ENCODE data around the gene OR5AS1.
"Not testable (repeated sequence)": the region's sequence is repeated elsewhere in the genome, so short reads cannot be mapped to it uniquely, and the experiment has no call there.

The OR5AS1 gene

DNA sequence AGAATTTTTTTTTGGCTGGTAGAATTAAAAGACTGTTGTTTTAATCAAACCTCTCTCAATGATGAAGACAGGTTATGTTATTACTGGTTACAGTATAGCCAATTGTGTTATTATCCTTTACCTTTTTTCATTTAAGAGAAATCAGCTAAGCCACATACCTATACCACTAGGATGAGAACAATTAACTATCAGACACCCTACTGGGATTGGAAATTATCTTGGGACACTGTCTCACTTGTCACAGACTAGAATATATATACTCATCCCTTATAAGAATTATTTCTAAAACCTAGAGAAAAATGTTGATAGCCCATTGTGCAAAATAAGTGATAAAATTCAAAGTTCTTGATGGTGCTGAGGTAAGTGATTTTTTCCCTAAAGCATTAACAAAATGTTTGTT lies at the start of gene OR5AS1:
Gene OR5AS1 (plus strand): TSS at position 301 of the 400 bp plus-strand sequence. CDS start 2,765 bp downstream, outside the sequence.
- H3K9ac ChIP-seq (ENCODE audit: low read depth in 1 of 2, low read length in 2 of 2) = no peak within 1 kb of the TSS
- H3K27me3 ChIP-seq (ENCODE audit: control insufficient read depth in 2 of 2, insufficient read depth in 2 of 2, low read length in 2 of 2) = no peaks in the 10 kb centered on the region
- no peak within 1 kb of the TSS for H3K4me3 ChIP-seq (ENCODE audit: low read length in 2 of 2)
- H3K4me1 ChIP-seq (ENCODE audit: control insufficient read depth in 2 of 2, insufficient read depth in 2 of 2, low read length in 2 of 2) = no peaks in the 10 kb centered on the region
- H3K36me3 ChIP-seq (ENCODE audit: control insufficient read depth in 2 of 2, insufficient read depth in 2 of 2, low read length in 2 of 2) = no peaks in the 10 kb centered on the region
- peaks cover 0 to 2% of the 10 kb centered on the region in 2 donors for H3K9me3 ChIP-seq (ENCODE audit: control insufficient read depth in 2 of 2, low read length in 2 of 2)
- no peak within 1 kb of the TSS for H3K27ac ChIP-seq (ENCODE audit: low read depth in 2 of 2, low read length in 2 of 2)

DNA sequence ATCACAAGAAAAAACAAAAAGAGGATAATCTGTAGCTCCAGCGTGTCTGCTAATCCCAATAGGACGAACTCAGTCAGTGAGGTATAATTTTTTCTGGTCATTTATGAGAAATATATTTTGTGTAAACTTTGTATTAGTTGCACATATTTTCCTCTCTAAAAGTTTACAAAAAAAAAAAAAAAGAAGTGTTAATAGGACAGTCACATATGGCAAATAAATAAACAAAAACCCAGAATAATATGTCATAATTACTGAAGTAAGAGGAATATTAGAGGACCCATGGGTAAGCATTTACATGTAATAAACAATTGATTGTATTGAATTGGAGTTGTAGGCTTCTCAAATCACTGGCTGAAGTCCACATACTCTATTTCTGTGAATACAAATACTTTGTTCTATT lies 32.9 kb upstream of the OR5AS1 start, which contains the start of gene OR5F1:
Gene OR5F1 (minus strand): TSS at position 101 of the 400 bp plus-strand sequence. CDS start 0 bp downstream, at position 101.
- Histone ChIP-seq H3K4me3 (ENCODE audit: low read length in 2 of 2) (no peak within 1 kb of the TSS), H3K4me1 (ENCODE audit: control insufficient read depth in 2 of 2, insufficient read depth in 2 of 2, low read length in 2 of 2) (no peaks in the 10 kb centered on the region), H3K27ac (ENCODE audit: low read depth in 2 of 2, low read length in 2 of 2) (no peak within 1 kb of the TSS), H3K9ac (ENCODE audit: low read depth in 1 of 2, low read length in 2 of 2) (no peak within 1 kb of the TSS), H3K9me3 (ENCODE audit: control insufficient read depth in 2 of 2, low read length in 2 of 2) (no peaks in the 10 kb centered on the region), H3K36me3 (ENCODE audit: control insufficient read depth in 2 of 2, insufficient read depth in 2 of 2, low read length in 2 of 2) (no peaks in the 10 kb centered on the region), H3K27me3 (ENCODE audit: control insufficient read depth in 2 of 2, insufficient read depth in 2 of 2, low read length in 2 of 2) (no peaks in the 10 kb centered on the region)

DNA sequence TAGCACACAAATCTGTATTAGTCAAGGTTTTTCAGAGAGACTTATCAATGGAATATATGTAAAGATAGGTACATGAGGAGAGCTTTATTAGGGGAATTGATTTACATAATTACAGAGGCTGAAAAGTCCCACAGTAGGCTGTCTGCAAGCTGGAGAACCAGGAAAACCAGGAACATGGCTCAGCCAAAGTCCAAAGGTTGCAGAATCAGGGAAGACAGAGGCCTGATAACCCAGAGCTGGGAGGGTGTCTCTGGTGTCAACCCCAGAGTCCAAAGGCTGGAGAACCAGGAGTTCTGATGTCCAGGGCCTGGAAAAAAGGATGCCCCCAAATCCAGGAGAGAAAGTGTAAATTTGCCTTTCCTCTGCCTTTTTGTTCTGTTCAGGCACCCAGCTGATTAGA lies 16.7 kb upstream of the OR5AS1 start:
- Histone ChIP-seq H3K27ac (ENCODE audit: low read depth in 2 of 2, low read length in 2 of 2) (no peak overlapping the region), H3K4me1 (ENCODE audit: control insufficient read depth in 2 of 2, insufficient read depth in 2 of 2, low read length in 2 of 2) (no peaks in the 10 kb centered on the region), H3K27me3 (ENCODE audit: control insufficient read depth in 2 of 2, insufficient read depth in 2 of 2, low read length in 2 of 2) (no peaks in the 10 kb centered on the region), H3K4me3 (ENCODE audit: low read length in 2 of 2) (no peak overlapping the region), H3K9ac (ENCODE audit: low read depth in 1 of 2, low read length in 2 of 2) (no peak overlapping the region), H3K36me3 (ENCODE audit: control insufficient read depth in 2 of 2, insufficient read depth in 2 of 2, low read length in 2 of 2) (no peaks in the 10 kb centered on the region), H3K9me3 (ENCODE audit: control insufficient read depth in 2 of 2, low read length in 2 of 2) (peaks cover 0 to 5% of the 10 kb centered on the region in 2 donors)

DNA sequence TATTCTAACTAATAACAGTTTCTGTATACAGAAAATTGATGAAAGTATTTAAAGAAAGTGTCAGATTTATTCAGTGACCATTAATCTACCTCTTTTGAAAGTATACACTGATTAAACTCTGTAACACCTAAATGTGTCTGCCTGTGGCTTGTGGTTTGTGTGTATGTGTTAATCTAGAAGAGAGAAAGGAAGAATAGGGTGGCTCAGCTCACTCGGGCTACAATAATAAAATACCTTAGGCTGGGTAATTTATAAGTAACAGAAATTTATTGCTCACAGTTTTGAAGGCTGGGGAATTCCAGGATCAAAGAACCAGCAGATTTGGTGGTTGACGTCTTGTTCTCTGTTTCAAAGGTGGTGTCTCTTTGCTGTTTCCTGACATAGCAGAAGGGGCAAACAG lies 13.6 kb upstream of the OR5AS1 start:
- Histone ChIP-seq H3K9me3 (ENCODE audit: control insufficient read depth in 2 of 2, low read length in 2 of 2) (peaks cover 0 to under 1% of the 10 kb centered on the region in 2 donors), H3K27me3 (ENCODE audit: control insufficient read depth in 2 of 2, insufficient read depth in 2 of 2, low read length in 2 of 2) (no peaks in the 10 kb centered on the region), H3K27ac (ENCODE audit: low read depth in 2 of 2, low read length in 2 of 2) (no peak overlapping the region), H3K4me1 (ENCODE audit: control insufficient read depth in 2 of 2, insufficient read depth in 2 of 2, low read length in 2 of 2) (no peaks in the 10 kb centered on the region), H3K9ac (ENCODE audit: low read depth in 1 of 2, low read length in 2 of 2) (no peak overlapping the region), H3K4me3 (ENCODE audit: low read length in 2 of 2) (no peak overlapping the region), H3K36me3 (ENCODE audit: control insufficient read depth in 2 of 2, insufficient read depth in 2 of 2, low read length in 2 of 2) (no peaks in the 10 kb centered on the region)

DNA sequence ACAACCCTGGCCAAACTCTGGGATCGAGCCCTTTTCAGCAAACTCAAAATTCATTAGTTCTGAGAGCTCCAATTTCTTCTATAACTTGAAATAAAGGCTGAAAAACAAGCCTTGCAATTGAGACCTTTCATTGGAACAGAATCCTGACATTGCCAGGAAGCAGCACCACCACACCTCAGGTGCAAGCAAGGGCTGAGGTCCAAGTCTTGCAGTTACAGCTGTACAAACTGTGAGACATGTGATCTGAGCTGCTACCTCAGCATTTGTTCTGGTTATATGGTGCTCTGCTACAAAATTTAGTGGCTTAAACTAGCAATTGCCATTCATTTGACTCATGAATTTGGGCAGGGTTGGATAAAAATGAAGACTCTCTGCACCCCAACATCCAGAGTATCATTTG lies 18.1 kb downstream of the OR5AS1 start:
- no peaks in the 10 kb centered on the region for H3K36me3 ChIP-seq (ENCODE audit: control insufficient read depth in 2 of 2, insufficient read depth in 2 of 2, low read length in 2 of 2)
- H3K9ac ChIP-seq (ENCODE audit: low read depth in 1 of 2, low read length in 2 of 2) = no peak overlapping the region
- no peaks in the 10 kb centered on the region for H3K4me1 ChIP-seq (ENCODE audit: control insufficient read depth in 2 of 2, insufficient read depth in 2 of 2, low read length in 2 of 2)
- no peaks in the 10 kb centered on the region for H3K27me3 ChIP-seq (ENCODE audit: control insufficient read depth in 2 of 2, insufficient read depth in 2 of 2, low read length in 2 of 2)
- no peak overlapping the region for H3K27ac ChIP-seq (ENCODE audit: low read depth in 2 of 2, low read length in 2 of 2)
- H3K4me3 ChIP-seq (ENCODE audit: low read length in 2 of 2) = no peak overlapping the region
- no peaks in the 10 kb centered on the region for H3K9me3 ChIP-seq (ENCODE audit: control insufficient read depth in 2 of 2, low read length in 2 of 2)

DNA sequence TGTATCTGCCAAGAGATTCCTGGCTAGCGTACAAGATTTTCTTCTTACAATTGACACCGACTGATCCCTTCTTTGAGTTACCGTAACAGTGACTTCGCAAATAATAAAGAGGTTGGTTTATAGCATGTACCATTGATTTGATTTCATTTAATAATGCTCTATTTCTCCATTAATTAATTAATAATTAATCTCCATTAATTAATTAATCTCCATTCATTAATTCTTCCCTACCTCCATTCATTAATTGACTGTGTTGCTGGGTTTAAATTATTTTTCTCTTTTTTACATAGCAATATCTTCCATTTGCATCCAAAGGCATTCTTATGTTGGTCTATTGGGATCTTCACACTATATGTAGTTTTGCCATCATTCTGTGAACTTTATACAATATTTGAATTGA lies 21.0 kb downstream of the OR5AS1 start:
- H3K36me3 ChIP-seq (ENCODE audit: control insufficient read depth in 2 of 2, insufficient read depth in 2 of 2, low read length in 2 of 2) = no peaks in the 10 kb centered on the region
- H3K9ac ChIP-seq (ENCODE audit: low read depth in 1 of 2, low read length in 2 of 2) = no peak overlapping the region
- no peaks in the 10 kb centered on the region for H3K27me3 ChIP-seq (ENCODE audit: control insufficient read depth in 2 of 2, insufficient read depth in 2 of 2, low read length in 2 of 2)
- no peak overlapping the region for H3K4me3 ChIP-seq (ENCODE audit: low read length in 2 of 2)
- no peak overlapping the region for H3K27ac ChIP-seq (ENCODE audit: low read depth in 2 of 2, low read length in 2 of 2)
- no peaks in the 10 kb centered on the region for H3K9me3 ChIP-seq (ENCODE audit: control insufficient read depth in 2 of 2, low read length in 2 of 2)
- H3K4me1 ChIP-seq (ENCODE audit: control insufficient read depth in 2 of 2, insufficient read depth in 2 of 2, low read length in 2 of 2) = no peaks in the 10 kb centered on the region

DNA sequence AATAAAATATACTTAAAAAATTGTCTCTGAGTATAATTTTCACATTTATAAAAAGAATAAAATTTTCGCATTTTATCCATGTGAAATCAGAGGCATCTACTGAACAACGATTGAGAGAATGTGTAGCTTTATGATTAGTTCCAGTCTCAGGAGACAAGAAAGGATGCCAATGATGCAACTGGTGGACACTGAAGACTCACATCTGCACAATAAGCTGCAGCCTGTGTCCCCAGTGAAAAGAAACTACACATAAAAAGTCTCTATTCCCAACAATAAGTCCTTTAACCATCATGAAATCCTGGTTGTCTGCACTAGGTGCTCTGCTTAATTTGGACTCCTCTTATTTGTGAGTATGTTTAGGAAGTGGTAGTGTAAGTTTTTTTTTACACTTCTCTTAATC lies 22.0 kb downstream of the OR5AS1 start:
- Histone ChIP-seq H3K27ac (ENCODE audit: low read depth in 2 of 2, low read length in 2 of 2) (no peak overlapping the region), H3K36me3 (ENCODE audit: control insufficient read depth in 2 of 2, insufficient read depth in 2 of 2, low read length in 2 of 2) (no peaks in the 10 kb centered on the region), H3K27me3 (ENCODE audit: control insufficient read depth in 2 of 2, insufficient read depth in 2 of 2, low read length in 2 of 2) (no peaks in the 10 kb centered on the region), H3K4me3 (ENCODE audit: low read length in 2 of 2) (no peak overlapping the region), H3K4me1 (ENCODE audit: control insufficient read depth in 2 of 2, insufficient read depth in 2 of 2, low read length in 2 of 2) (no peaks in the 10 kb centered on the region), H3K9ac (ENCODE audit: low read depth in 1 of 2, low read length in 2 of 2) (no peak overlapping the region), H3K9me3 (ENCODE audit: control insufficient read depth in 2 of 2, low read length in 2 of 2) (no peaks in the 10 kb centered on the region)

DNA sequence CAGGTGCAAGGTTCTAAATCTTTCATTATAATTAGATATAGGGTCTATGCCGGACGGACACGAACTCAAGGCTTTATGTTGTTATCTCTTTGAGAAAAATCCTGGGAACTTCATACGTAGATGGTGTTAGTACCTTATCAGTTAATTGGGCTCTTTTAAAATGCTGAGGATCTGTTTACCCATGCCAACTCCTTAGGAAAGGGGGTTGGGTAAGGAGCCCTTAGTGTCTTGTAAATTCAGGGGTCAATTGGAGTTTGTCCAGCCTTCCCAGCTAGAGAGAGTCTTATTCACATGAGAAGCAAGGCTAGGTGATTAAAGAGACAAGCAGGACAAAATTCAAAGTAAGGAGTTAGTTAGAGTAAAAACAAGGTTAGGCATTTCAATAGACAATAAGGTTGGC lies 28.9 kb downstream of the OR5AS1 start:
- not testable (repeated sequence) for H3K9me3 ChIP-seq (ENCODE audit: control insufficient read depth in 2 of 2, low read length in 2 of 2); H3K27me3 ChIP-seq (ENCODE audit: control insufficient read depth in 2 of 2, insufficient read depth in 2 of 2, low read length in 2 of 2); H3K36me3 ChIP-seq (ENCODE audit: control insufficient read depth in 2 of 2, insufficient read depth in 2 of 2, low read length in 2 of 2); H3K4me3 ChIP-seq (ENCODE audit: low read length in 2 of 2); H3K27ac ChIP-seq (ENCODE audit: low read depth in 2 of 2, low read length in 2 of 2); H3K4me1 ChIP-seq (ENCODE audit: control insufficient read depth in 2 of 2, insufficient read depth in 2 of 2, low read length in 2 of 2); H3K9ac ChIP-seq (ENCODE audit: low read depth in 1 of 2, low read length in 2 of 2)

DNA sequence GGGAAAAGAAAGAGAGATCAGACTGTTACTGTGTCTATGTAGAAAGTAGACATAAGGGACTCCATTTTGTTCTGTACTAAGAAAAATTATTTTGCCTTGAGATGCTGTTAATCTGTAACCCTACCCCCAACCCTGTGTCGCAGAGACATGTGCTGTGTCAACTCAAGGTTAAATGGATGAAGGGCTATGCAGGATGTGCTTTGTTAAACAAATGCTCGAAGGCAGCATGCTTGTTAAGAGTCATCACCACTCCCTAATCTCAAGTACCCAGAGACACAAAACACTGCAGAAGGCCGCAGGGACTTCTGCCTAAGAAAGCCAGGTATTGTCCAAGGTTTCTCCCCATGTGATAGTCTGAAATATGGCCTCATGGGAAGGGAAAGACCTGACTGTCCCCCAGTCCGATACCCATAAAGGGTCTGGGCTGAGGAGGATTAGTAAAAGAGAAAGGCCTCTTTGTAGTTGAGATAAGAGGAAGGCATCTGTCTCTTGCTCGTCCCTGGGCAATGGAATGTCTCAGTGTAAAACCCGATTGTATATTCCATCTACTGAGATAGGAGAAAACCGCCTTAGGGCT lies 30.3 kb downstream of the OR5AS1 start:
- not testable (repeated sequence) for H3K4me3 ChIP-seq (ENCODE audit: low read length in 2 of 2); H3K9ac ChIP-seq (ENCODE audit: low read depth in 1 of 2, low read length in 2 of 2); H3K4me1 ChIP-seq (ENCODE audit: control insufficient read depth in 2 of 2, insufficient read depth in 2 of 2, low read length in 2 of 2); H3K27ac ChIP-seq (ENCODE audit: low read depth in 2 of 2, low read length in 2 of 2); H3K9me3 ChIP-seq (ENCODE audit: control insufficient read depth in 2 of 2, low read length in 2 of 2); H3K36me3 ChIP-seq (ENCODE audit: control insufficient read depth in 2 of 2, insufficient read depth in 2 of 2, low read length in 2 of 2); H3K27me3 ChIP-seq (ENCODE audit: control insufficient read depth in 2 of 2, insufficient read depth in 2 of 2, low read length in 2 of 2)

DNA sequence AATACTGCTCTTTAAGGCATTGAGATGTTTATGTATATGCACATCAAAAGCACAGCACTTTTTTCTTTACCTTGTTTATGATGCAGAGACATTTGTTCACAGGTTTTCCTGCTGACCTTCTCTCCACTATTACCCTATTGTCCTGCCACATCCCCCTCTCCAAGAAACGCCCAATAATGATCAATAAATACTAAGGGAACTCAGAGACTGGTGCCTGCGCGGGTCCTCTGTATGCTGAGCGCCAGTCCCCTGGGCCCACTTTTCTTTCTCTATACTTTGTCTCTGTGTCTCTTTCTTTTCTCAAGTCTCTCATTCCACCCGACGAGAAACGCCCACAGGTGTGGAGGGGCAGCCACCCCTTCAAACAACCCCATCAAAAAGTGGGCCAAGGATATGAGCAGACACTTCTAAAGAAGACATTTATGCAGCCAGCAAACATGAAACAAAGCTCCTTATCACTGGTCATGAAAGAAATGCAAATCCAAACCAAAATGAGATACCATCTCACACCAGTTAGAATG lies 30.9 kb downstream of the OR5AS1 start:
- H3K36me3 ChIP-seq (ENCODE audit: control insufficient read depth in 2 of 2, insufficient read depth in 2 of 2, low read length in 2 of 2); H3K9me3 ChIP-seq (ENCODE audit: control insufficient read depth in 2 of 2, low read length in 2 of 2); H3K4me1 ChIP-seq (ENCODE audit: control insufficient read depth in 2 of 2, insufficient read depth in 2 of 2, low read length in 2 of 2): not testable (repeated sequence)

More for the DNA sequence above, 30.9 kb downstream of the OR5AS1 start:
- H3K27ac ChIP-seq (ENCODE audit: low read depth in 2 of 2, low read length in 2 of 2); H3K4me3 ChIP-seq (ENCODE audit: low read length in 2 of 2); H3K9ac ChIP-seq (ENCODE audit: low read depth in 1 of 2, low read length in 2 of 2); H3K27me3 ChIP-seq (ENCODE audit: control insufficient read depth in 2 of 2, insufficient read depth in 2 of 2, low read length in 2 of 2): not testable (repeated sequence)

Measured in mucosa of rectum (tissue), 2 donors.